Esophagus muscularis mucosa (tissue), 4 donors: ENCODE measurements around the gene EYA4. TPM values are rescaled to one million over a fixed set of nuclear protein-coding genes. Genes with fewer than 3 reads are reported as not detected.

Source experiments
- DNase-seq: peaks from one replicate; pipeline ENCODE4 v3.0.0-alpha.2; 2017; ENCODE audit errors: extremely low spot score
- H3K27ac ChIP-seq, 4 donors: fragments of 200-600 bp; sonication (generic); replicated peaks in 1 of 4; 1 replicate in 3 of 4; 2 replicates in 1 of 4; pipeline ENCODE4 v1.5.1; 2016 to 2019; ENCODE audit warnings: mild to moderate bottlenecking in 1 of 4
- H3K27me3 ChIP-seq, 4 donors: fragments of 200-600 bp; sonication (generic); one replicate each; pipeline versions ENCODE4 v1.5.1 to v1.6.0; 2016 to 2019
- H3K36me3 ChIP-seq, 4 donors: fragments of 200-600 bp; sonication (generic); one replicate each; pipeline ENCODE4 v1.5.1; 2016 to 2019
- H3K4me1 ChIP-seq, 4 donors: fragments of 200-600 bp; sonication (generic); one replicate each; pipeline ENCODE4 v1.5.1; 2016 to 2019
- H3K4me3 ChIP-seq, 4 donors: fragments of 200-600 bp; sonication (generic); 1 replicate in 2 of 4; 2 replicates in 2 of 4; pipeline ENCODE4 v1.5.1; 2016 to 2019; ENCODE audit warnings: mild to moderate bottlenecking in 4 of 4, moderate library complexity in 1 of 4
- H3K9me3 ChIP-seq, 4 donors: fragments of 200-600 bp; sonication (generic); 1 replicate in 3 of 4; 2 replicates in 1 of 4; pipeline ENCODE4 v1.5.1; 2016 to 2019
- CTCF ChIP-seq, 3 experiments: fragments of 200-600 bp in 2 of 3; fragments of 450-650 bp in 1 of 3; sonication (generic) in 2 of 3; IDR thresholded peaks; one replicate each; pipeline ENCODE4 v1.5.1; 2017 to 2019; ENCODE audit warnings: antibody characterized with exemption in 3 of 3, mild to moderate bottlenecking in 2 of 3, moderate library complexity in 1 of 3
- EP300 ChIP-seq: sonication (generic); formaldehyde crosslinking; IDR thresholded peaks from one replicate; pipeline ENCODE4 v1.6.1; 2017; ENCODE audit warnings: antibody characterized with exemption
- POLR2A ChIP-seq: fragments of 450-650 bp; IDR thresholded peaks from one replicate; pipeline ENCODE4 v1.6.1; 2017; ENCODE audit warnings: antibody characterized with exemption, moderate library complexity, mild to moderate bottlenecking, low read depth
- POLR2AphosphoS5 ChIP-seq, 2 donors: sonication (generic); formaldehyde crosslinking; IDR thresholded peaks; one replicate each; pipeline ENCODE4 v1.6.1; 2017; ENCODE audit warnings: antibody characterized with exemption in 2 of 2
- WGBS: methylation state at CpG from one replicate; pipeline ENCODE4 v1.1.5; 2018; 5-methylcytosine and 5-hydroxymethylcytosine counted together
- intact Hi-C: fragments of 100-400 bp; cut with DNase I; formaldehyde crosslinking; loops from one replicate; pipeline ENCODE4 v1.15.1; 2023
- total RNA-seq, 4 donors: library from RNA; depleted of rRNA; stranded (reverse); fragments of >200 nt; gene quantifications; one replicate each; pipeline versions ENCODE4 v1.1.0 to v1.2.1, GENCODE V29; 2016

The EYA4 gene
- total RNA-seq, 4 donors from 2014 or later: 1.5 to 3.3 (median 2.5) TPM

- TF ChIP-seq CTCF (IDR thresholded peaks at IDR 0.05) (no peak), POLR2AphosphoS5 (IDR thresholded peaks at IDR 0.05) (no peak), POLR2A (no peak)
- H3K4me3 ChIP-seq: no peak overlapping the region
- H3K27me3 ChIP-seq: no peaks in the 10 kb centered on the region
- no peaks in the 10 kb centered on the region for H3K4me1 ChIP-seq
- H3K9me3 ChIP-seq: no peaks in the 10 kb centered on the region
- no peaks in the 10 kb centered on the region for H3K36me3 ChIP-seq
- intact Hi-C loops: no loop called here
- WGBS: 88% methylated on average over 1 of the region's 1 CpG
- H3K27ac ChIP-seq: no peak overlapping the region
- no peak for DNase-seq
Observed at GRCh38 chr6:133313068-133313467, 71.9 kb downstream of the EYA4 start.

- Histone ChIP-seq H3K9me3 (no peaks in the 10 kb centered on the region), H3K4me1 (no peaks in the 10 kb centered on the region), H3K27ac (no peak overlapping the region), H3K27me3 (no peaks in the 10 kb centered on the region), H3K36me3 (no peaks in the 10 kb centered on the region), H3K4me3 (no peak overlapping the region)
- DNase-seq: no peak
- 98% methylated on average over 4 of the region's 4 CpGs for WGBS
- intact Hi-C loops: no loop called here
- TF ChIP-seq CTCF (IDR thresholded peaks at IDR 0.05): no peak
- TF ChIP-seq EP300: no peak
Observed at GRCh38 chr6:133314947-133315346, 73.8 kb downstream of the EYA4 start.

- intact Hi-C loops: no loop called here
- DNase-seq: no peak
- 76% methylated on average over 5 of the region's 5 CpGs for WGBS
Observed at GRCh38 chr6:133315811-133316210, 74.7 kb downstream of the EYA4 start.

GRCh38 chr6:133317704-133318103 is 76.5 kb downstream of the EYA4 start:
- H3K4me1 ChIP-seq: no peaks in the 10 kb centered on the region
- intact Hi-C loops: no loop called here
- 92% methylated on average over 4 of the region's 4 CpGs for WGBS
- H3K27ac ChIP-seq: no peak overlapping the region
- no peak overlapping the region for H3K4me3 ChIP-seq
- no peaks in the 10 kb centered on the region for H3K36me3 ChIP-seq
- H3K27me3 ChIP-seq: no peaks in the 10 kb centered on the region
- no peak for TF ChIP-seq POLR2AphosphoS5 (IDR thresholded peaks at IDR 0.05)
- no peak for TF ChIP-seq CTCF (IDR thresholded peaks at IDR 0.05)
- no peak for TF ChIP-seq POLR2A
- no peak for TF ChIP-seq EP300
- no peaks in the 10 kb centered on the region for H3K9me3 ChIP-seq
- DNase-seq: no peak

More at GRCh38 chr6:133315811-133316210, 74.7 kb downstream of the EYA4 start:
- no peak overlapping the region for H3K4me3 ChIP-seq
- H3K36me3 ChIP-seq: no peaks in the 10 kb centered on the region
- no peaks in the 10 kb centered on the region for H3K9me3 ChIP-seq
- H3K27ac ChIP-seq: no peak overlapping the region
- TF ChIP-seq POLR2AphosphoS5 (IDR thresholded peaks at IDR 0.05): no peak
- TF ChIP-seq POLR2A: no peak
- no peak for TF ChIP-seq CTCF (IDR thresholded peaks at IDR 0.05)
- no peak for TF ChIP-seq EP300
- H3K4me1 ChIP-seq: no peaks in the 10 kb centered on the region
- H3K27me3 ChIP-seq: no peaks in the 10 kb centered on the region

GRCh38 chr6:133326584-133326983 is 85.4 kb downstream of the EYA4 start:
- intact Hi-C loops: no loop called here
- no peaks in the 10 kb centered on the region for H3K27me3 ChIP-seq
- no peak overlapping the region for H3K4me3 ChIP-seq
- no peak overlapping the region for H3K27ac ChIP-seq
- no peaks in the 10 kb centered on the region for H3K4me1 ChIP-seq
- 82% methylated on average over 9 of the region's 9 CpGs for WGBS
- H3K9me3 ChIP-seq: no peaks in the 10 kb centered on the region
- TF ChIP-seq POLR2A (no peak), CTCF (IDR thresholded peaks at IDR 0.05) (no peak), POLR2AphosphoS5 (IDR thresholded peaks at IDR 0.05) (no peak), EP300 (no peak)
- no peak for DNase-seq
- H3K36me3 ChIP-seq: no peaks in the 10 kb centered on the region
